HT1080 (cell line): ENCODE results near the gene FKBP1A. TPM values are rescaled to one million over a fixed set of nuclear protein-coding genes. Genes with fewer than 3 reads are reported as not detected.

ENCODE experiments used
- DNase-seq: peaks from one replicate; pipeline ENCODE4 v3.0.0-alpha.2; 2015; ENCODE audit warnings: low read depth
- total RNA-seq: library from RNA; depleted of rRNA; stranded (reverse); fragments of >200 nt; shearing (Covaris generic); gene quantifications from 2 replicates; pipeline ENCODE4 v1.2.3, GENCODE V29; 2014

FKBP1A gene
- total RNA-seq, 1 experiment from 2014 or later: 419 TPM

- DNase-seq: no peak
Observed at GRCh38 chr20:1333462-1334369, 59.1 kb downstream of the FKBP1A start.

GRCh38 chr20:1332749-1333300 is 60.0 kb downstream of the FKBP1A start:
- DNase-seq: no peak

GRCh38 chr20:1331801-1332453 is 60.9 kb downstream of the FKBP1A start:
- DNase-seq: no peak

GRCh38 chr20:1331101-1331500 is 61.8 kb downstream of the FKBP1A start:
- DNase-seq: no peak

GRCh38 chr20:1330075-1330830 is 62.6 kb downstream of the FKBP1A start:
- DNase-seq: no peak

GRCh38 chr20:1328680-1329330 is 64.0 kb downstream of the FKBP1A start, which contains the start of gene SDCBP2:
TSS of gene SDCBP2 (minus strand) at chr20:1329139. CDS start at chr20:1320416, 8,723 bp downstream.
- no peak for DNase-seq

GRCh38 chr20:1327827-1328679 is 64.8 kb downstream of the FKBP1A start:
- no peak for DNase-seq

GRCh38 chr20:1327241-1327653 is 65.6 kb downstream of the FKBP1A start:
- peak; percentile 50 for DNase-seq

- no peak for DNase-seq
Observed at GRCh38 chr20:1326031-1326930, 66.6 kb downstream of the FKBP1A start.

- peak; percentile 92 for DNase-seq
Observed at GRCh38 chr20:1325173-1326030, 67.5 kb downstream of the FKBP1A start.

- peak; percentile 39 for DNase-seq
Observed at GRCh38 chr20:1324598-1325172, 68.2 kb downstream of the FKBP1A start.

GRCh38 chr20:1323830-1324597 is 68.8 kb downstream of the FKBP1A start:
- no peak for DNase-seq

- no peak for DNase-seq
Observed at GRCh38 chr20:1323256-1323655, 69.6 kb downstream of the FKBP1A start.

- DNase-seq: peak; percentile 91
Observed at GRCh38 chr20:1322511-1323245, 70.2 kb downstream of the FKBP1A start.

GRCh38 chr20:1321654-1321939 is 71.3 kb downstream of the FKBP1A start:
- no peak for DNase-seq
